Lower leg skin (tissue), 4 donors: ENCODE measurements around the gene DLG5. TPM values are rescaled to one million over a fixed set of nuclear protein-coding genes. Genes with fewer than 3 reads are reported as not detected.

Experiments
- DNase-seq, 2 donors: peaks; one replicate each; pipeline ENCODE4 v3.0.0-alpha.2; 2019; ENCODE audit warnings: low spot score in 2 of 2
- H3K4me3 ChIP-seq: fragments of 200-600 bp; sonication (generic); 2 replicates; pipeline ENCODE4 v1.5.1; 2017; ENCODE audit warnings: mild to moderate bottlenecking, low read depth; ENCODE audit not compliant: poor library complexity, severe bottlenecking
- POLR2A ChIP-seq, 2 donors: fragments of 450-650 bp; IDR thresholded peaks; one replicate each; pipeline ENCODE4 v1.6.1; 2016 to 2017; ENCODE audit warnings: antibody characterized with exemption in 2 of 2, mild to moderate bottlenecking in 1 of 2, moderate library complexity in 1 of 2
- WGBS, 2 donors: methylation state at CpG; one replicate each; pipeline ENCODE4 v1.1.5; 2018; 5-methylcytosine and 5-hydroxymethylcytosine counted together
- intact Hi-C: fragments of 100-400 bp; cut with DNase I; formaldehyde crosslinking; loops from one replicate; pipeline ENCODE4 v1.15.0; 2023; ENCODE audit warnings: low total_unique reads
- total RNA-seq, 4 donors: library from RNA; depleted of rRNA; stranded (reverse); fragments of >200 nt; gene quantifications; one replicate each; pipeline ENCODE4 v1.1.0, GENCODE V29; 2016
- TF ChIP-seq, protein P1 (sequence below), 3 donors: fragments of 450-650 bp; IDR thresholded peaks; one replicate each; pipeline ENCODE4 v1.5.1; 2016; ENCODE audit warnings: antibody characterized with exemption in 3 of 3, mild to moderate bottlenecking in 3 of 3, moderate library complexity in 2 of 3

The DLG5 gene
- total RNA-seq, 4 donors from 2014 or later: 91.9 to 165 (median 103) TPM

DNA sequence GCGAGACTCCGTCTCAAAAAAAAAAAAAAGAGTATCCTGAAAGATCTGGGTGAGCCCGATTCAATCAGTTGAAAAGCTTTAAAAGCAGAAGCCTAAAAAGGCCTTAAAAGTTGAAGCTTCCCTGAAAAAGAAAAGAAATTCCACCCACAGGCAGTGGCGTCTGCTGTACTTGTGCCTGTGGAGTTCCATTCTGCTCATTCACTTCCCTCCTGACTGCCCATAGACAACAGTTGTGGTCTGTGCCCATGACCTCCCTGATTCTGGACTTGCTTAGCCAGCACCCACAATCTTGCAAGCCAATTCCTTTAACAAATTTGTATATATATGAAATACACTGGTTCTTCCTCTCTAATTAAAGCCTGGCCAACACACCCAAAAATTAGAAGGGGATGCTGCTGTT lies 141.7 kb downstream of the DLG5 start:
- no peak overlapping the region for H3K4me3 ChIP-seq
- 98 to 100% methylated on average over 4 of the region's 4 CpGs for WGBS, 2 donors
- intact Hi-C loops: no loop called here
- no peak for DNase-seq
- TF ChIP-seq, protein P1, sequence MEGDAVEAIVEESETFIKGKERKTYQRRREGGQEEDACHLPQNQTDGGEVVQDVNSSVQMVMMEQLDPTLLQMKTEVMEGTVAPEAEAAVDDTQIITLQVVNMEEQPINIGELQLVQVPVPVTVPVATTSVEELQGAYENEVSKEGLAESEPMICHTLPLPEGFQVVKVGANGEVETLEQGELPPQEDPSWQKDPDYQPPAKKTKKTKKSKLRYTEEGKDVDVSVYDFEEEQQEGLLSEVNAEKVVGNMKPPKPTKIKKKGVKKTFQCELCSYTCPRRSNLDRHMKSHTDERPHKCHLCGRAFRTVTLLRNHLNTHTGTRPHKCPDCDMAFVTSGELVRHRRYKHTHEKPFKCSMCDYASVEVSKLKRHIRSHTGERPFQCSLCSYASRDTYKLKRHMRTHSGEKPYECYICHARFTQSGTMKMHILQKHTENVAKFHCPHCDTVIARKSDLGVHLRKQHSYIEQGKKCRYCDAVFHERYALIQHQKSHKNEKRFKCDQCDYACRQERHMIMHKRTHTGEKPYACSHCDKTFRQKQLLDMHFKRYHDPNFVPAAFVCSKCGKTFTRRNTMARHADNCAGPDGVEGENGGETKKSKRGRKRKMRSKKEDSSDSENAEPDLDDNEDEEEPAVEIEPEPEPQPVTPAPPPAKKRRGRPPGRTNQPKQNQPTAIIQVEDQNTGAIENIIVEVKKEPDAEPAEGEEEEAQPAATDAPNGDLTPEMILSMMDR (IDR thresholded peaks at IDR 0.05): no peak
- TF ChIP-seq POLR2A (IDR thresholded peaks at IDR 0.05): no peak

DNA sequence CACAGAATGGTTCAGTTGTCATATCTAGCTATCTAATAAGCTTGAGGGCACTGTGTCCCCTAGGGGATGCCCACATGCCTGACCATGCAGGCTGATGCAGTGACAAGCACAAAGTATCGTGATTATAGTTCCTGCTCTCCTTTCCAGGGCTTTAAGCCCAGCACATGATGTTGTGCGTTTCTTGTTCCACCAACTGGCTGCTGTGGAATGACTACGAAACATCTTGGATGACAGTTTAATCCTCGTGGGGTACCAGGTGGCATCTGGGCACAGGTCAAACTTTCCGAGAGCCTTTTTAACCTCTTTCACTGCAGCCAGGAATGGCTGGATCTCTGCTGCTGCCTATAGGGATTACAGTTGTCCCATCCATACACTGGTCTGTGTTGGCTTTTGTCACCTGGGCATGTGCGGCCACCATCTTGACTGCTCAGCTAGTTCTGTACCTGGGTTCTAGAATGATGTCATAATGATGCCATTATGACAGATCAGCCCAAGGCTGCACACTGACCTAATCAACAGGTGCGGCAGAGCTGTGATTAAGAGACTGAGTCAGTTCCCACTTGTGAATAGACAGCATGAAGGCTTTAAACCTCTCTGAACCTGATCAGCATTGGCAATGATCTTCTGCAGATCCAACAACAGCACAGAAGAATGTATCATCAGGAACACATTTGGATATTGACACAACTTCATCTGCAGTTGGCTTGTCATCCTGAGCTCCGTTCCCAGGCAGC lies 144.1 kb downstream of the DLG5 start:
- WGBS, 2 donors: 93 to 94% methylated on average over 8 of the region's 8 CpGs
- intact Hi-C loops: no loop called here
- TF ChIP-seq, protein P1 (IDR thresholded peaks at IDR 0.05): no peak
- no peak for TF ChIP-seq POLR2A (IDR thresholded peaks at IDR 0.05)
- peak in 1 of 2 donors; percentile 39 for DNase-seq
- H3K4me3 ChIP-seq: no peak overlapping the region

DNA sequence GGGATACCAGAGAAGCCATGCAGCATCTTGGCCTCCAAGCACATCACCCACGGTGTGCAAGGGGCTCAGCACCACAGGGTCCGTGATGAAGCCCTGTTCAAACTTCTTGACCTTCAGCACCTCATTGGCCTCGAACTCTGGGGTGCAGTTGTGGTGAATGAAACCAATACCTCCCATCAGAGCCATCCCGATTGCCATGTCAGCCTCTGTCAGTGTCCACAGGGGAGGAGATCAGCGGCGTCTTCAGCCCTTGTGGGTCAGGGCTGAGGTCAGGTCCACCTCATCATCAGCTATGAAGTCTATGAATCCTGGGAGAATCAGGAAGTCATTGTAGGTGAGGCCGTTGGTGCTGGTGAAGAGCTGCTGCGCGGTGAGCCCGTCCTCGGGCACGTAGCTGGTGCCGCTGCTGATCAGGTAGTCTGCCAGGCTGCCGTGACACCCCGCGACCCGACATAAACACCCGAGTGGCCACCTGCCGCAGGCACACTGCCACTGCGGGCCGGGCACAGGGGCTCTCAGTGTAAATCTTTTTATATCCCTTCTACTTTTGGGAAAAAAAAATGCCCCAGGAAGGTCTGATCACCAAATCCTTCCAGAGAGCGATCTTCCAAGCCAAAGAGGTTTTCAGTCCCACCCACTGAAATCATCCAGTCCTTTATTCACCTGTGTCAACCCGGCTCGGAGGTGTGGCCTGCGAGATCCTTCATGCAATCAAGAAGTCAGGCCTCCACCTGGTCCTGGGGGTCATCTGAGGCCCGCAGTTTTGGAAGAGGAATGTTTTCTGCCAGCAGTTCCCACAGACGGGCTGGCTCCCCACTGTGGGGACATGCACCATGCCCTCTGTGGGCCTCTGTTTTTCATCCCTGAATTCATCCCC lies 144.9 kb downstream of the DLG5 start:
- intact Hi-C loops: no loop called here
- no peak for TF ChIP-seq POLR2A (IDR thresholded peaks at IDR 0.05)
- TF ChIP-seq, protein P1 (IDR thresholded peaks at IDR 0.05): no peak
- H3K4me3 ChIP-seq: no peak overlapping the region
- no peak for DNase-seq
- WGBS, 2 donors: 95 to 97% methylated on average over 26 to 27 of the region's 27 CpGs

DNA sequence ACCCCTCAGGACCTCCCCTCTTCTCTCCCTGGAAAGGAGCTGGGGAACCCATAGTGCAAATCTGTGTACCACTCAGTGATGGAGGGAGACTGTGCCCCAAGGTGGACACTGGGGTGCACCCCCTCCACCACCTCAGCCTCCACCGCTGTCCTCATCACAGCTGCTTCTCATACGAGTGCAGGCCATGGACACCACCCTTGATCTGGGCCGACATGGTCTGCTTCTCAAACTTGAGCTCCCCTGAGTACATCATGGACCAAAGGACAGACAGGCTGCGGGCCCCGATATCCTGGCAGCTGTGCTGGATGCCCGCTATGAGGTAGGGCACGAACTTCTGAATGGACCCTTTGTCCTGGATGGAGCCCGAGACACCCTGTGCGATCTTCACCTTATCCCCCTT lies 146.4 kb downstream of the DLG5 start:
- TF ChIP-seq POLR2A (IDR thresholded peaks at IDR 0.05): no peak
- TF ChIP-seq, protein P1 (IDR thresholded peaks at IDR 0.05): no peak
- DNase-seq: no peak
- intact Hi-C loops: no loop called here
- 98 to 99% methylated on average over 9 of the region's 9 CpGs for whole genome bisulfite sequencing, 2 donors
- H3K4me3 ChIP-seq: no peak overlapping the region

DNA sequence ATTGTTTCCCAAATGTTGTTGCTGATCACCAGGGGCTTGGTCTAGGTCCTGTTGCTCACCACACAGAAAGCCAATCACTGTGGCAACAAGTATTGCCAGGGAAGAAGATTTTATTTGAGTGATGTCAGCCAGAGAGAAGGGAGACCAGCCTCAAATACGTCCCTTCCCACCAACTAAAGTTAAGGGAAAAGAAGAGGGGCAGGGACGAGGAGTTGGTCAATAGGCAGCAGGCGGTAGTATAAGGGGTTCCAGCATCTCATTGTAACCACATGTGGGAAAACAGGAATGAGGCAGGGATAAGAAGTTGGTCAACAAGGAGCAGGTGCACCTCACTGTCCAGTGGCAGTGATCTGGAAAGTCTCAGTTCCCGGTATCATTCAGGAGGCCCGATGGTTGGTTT lies 150.1 kb downstream of the DLG5 start:
- intact Hi-C loops: no loop called here
- TF ChIP-seq, protein P1 (IDR thresholded peaks at IDR 0.05): no peak
- TF ChIP-seq POLR2A (IDR thresholded peaks at IDR 0.05): no peak
- WGBS, 2 donors: 76 to 97% methylated on average over 5 of the region's 5 CpGs
- DNase-seq: no peak
- no peak overlapping the region for H3K4me3 ChIP-seq
